ENCODE measurements around the gene PALLD. TPM values are rescaled to one million over a fixed set of nuclear protein-coding genes. Genes with fewer than 3 reads are reported as not detected.
A peak's percentile ranks its signal among the peaks of the same experiment; 100 is the strongest.
"Not testable (repeated sequence)": the region's sequence is repeated elsewhere in the genome, so short reads cannot be mapped to it uniquely, and the experiment has no call there.

The PALLD gene
- total RNA-seq, result 1,000 to 10,000 TPM in 3 of 10 donors, 100 to 1,000 TPM in 7; 588 to 1,537 (median 701) TPM
- 100 to 1,000 TPM; 169 to 484 TPM for polyA plus RNA-seq
- long read RNA-seq, donor 1, full-length matches to known transcripts, result 28 of 1,880 reads
- long read RNA-seq, donor 1, partial matches to known transcripts, result 942 of 1,880 reads
- long read RNA-seq, donor 1, other reads (novel, unspliced or antisense), result 910 of 1,880 reads
- long read RNA-seq, donor 2, full-length matches to known transcripts, result 26 of 1,796 reads
- long read RNA-seq, donor 2, partial matches to known transcripts, result 936 of 1,796 reads
- long read RNA-seq, donor 2, other reads (novel, unspliced or antisense), result 834 of 1,796 reads
- long read RNA-seq, donor 3, full-length matches to known transcripts, result 42 of 4,843 reads
- long read RNA-seq, donor 3, partial matches to known transcripts, result 2,743 of 4,843 reads
- long read RNA-seq, donor 3, other reads (novel, unspliced or antisense), result 2,058 of 4,843 reads

DNA sequence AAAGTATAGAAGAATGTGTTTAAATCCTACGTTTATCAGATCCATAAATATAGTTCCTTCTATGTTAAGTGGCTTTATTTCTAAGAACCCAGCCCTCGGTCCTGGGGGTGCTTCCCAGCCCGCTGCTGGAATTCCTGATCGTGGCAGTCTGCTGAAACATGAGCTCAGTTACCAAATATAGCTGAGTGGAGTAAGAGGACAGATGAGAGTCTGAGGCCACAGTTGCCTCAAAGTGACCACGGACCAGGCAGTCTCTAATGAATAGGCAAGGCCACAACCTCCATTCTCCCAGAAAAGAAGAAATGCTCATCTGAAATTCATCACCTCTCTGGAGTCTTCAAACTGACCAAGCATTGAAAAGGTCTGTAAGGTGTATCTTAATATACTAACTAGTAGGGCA lies at the start of gene PALLD:
Gene PALLD (plus strand): TSS at position 219 of the 400 bp plus-strand sequence.
- intact Hi-C loops (cut with DNase I), result loop anchor here in 1 of 10 donors (5.0 kb wide), 1 partner anchor 230 kb away; no protein-coding TSS in a partner anchor
- 22 to 26% methylated on average over 5 of the region's 5 CpGs for WGBS, 2 donors
- Histone ChIP-seq H3K4me3 (peak within 1 kb of the TSS; percentile 18 to 58 (median 40)), H3K27me3 (no peaks in the 10 kb centered on the region), H3K9me3 (no peaks in the 10 kb centered on the region), H3K4me1 (no peaks in the 10 kb centered on the region), H3K27ac (peak within 1 kb of the TSS; percentile 7 to 89 (median 78)), H3K36me3 (no peaks in the 10 kb centered on the region)
- peak; percentile 35 to 61 for DNase-seq
- ATAC-seq, result peak; percentile 89 to 96 (median 93)
- TF ChIP-seq, protein P1, sequence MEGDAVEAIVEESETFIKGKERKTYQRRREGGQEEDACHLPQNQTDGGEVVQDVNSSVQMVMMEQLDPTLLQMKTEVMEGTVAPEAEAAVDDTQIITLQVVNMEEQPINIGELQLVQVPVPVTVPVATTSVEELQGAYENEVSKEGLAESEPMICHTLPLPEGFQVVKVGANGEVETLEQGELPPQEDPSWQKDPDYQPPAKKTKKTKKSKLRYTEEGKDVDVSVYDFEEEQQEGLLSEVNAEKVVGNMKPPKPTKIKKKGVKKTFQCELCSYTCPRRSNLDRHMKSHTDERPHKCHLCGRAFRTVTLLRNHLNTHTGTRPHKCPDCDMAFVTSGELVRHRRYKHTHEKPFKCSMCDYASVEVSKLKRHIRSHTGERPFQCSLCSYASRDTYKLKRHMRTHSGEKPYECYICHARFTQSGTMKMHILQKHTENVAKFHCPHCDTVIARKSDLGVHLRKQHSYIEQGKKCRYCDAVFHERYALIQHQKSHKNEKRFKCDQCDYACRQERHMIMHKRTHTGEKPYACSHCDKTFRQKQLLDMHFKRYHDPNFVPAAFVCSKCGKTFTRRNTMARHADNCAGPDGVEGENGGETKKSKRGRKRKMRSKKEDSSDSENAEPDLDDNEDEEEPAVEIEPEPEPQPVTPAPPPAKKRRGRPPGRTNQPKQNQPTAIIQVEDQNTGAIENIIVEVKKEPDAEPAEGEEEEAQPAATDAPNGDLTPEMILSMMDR (IDR thresholded peaks at IDR 0.05), result no peak

GRCh38 chr4:168449063-168449462 lies 47.8 kb upstream of the PALLD start:
- intact Hi-C loops (cut with DNase I); H3K4me3 ChIP-seq; H3K9me3 ChIP-seq; H3K27me3 ChIP-seq; H3K27ac ChIP-seq; ATAC-seq; DNase-seq: not testable (repeated sequence)
- Histone ChIP-seq H3K36me3 (peaks cover 0 to 62% (median 0%) of the 10 kb centered on the region in 9 donors), H3K4me1 (peaks cover 0 to 27% (median 0%) of the 10 kb centered on the region in 9 donors)
- WGBS, 2 donors, result 95 to 96% methylated on average over 3 of the region's 3 CpGs

DNA sequence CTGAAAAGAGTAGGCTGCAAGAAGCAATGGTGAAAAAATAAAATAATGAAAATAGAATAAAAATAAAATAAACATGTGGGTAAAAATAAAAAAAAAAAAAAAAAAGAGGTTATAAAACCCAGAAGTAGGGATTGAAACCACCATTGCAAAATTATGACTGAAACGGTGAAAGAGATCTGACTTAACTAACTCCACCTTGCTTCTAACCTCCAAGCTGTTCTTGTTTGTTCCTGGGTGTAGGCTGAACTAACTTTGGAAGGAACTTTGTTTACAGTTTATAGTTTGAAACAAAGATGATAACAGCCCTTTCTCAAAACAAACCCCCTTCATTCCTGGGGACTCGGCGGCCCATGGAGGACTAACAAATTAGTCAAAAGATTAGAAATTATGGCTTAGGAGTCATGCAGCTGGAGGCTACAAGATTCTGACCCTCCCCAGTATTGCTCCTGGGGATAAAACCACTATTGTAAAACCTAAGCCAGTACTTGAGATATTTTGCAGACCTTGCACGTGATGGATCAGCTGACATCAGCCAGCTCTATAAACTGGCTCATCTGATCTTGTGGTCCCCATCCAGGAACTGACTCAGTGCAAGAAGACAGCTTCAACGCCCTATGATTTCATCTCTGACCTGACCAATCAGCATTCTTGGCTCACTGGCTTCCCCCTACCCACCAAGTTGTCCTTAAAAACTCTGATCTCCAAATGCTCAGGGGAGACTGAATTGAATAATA lies 47.0 kb upstream of the PALLD start:
- peaks cover 0 to 27% (median 0%) of the 10 kb centered on the region in 9 donors for H3K4me1 ChIP-seq
- no peak for DNase-seq
- H3K4me3 ChIP-seq, result no peak overlapping the region
- peaks cover 0 to 69% (median 0%) of the 10 kb centered on the region in 9 donors for H3K36me3 ChIP-seq
- TF ChIP-seq, protein P1 (IDR thresholded peaks at IDR 0.05), result no peak
- 73 to 78% methylated on average over 5 of the region's 5 CpGs for WGBS, 2 donors
- peak overlapping the region in 1 of 10 donors; percentile 41 for H3K27ac ChIP-seq
- intact Hi-C loops (cut with DNase I), result no loop called here
- ATAC-seq, result peak in 5 of 8 donors; percentile 24 to 80 (median 39)
- H3K9me3 ChIP-seq, result no peaks in the 10 kb centered on the region
- H3K27me3 ChIP-seq, result no peaks in the 10 kb centered on the region

DNA sequence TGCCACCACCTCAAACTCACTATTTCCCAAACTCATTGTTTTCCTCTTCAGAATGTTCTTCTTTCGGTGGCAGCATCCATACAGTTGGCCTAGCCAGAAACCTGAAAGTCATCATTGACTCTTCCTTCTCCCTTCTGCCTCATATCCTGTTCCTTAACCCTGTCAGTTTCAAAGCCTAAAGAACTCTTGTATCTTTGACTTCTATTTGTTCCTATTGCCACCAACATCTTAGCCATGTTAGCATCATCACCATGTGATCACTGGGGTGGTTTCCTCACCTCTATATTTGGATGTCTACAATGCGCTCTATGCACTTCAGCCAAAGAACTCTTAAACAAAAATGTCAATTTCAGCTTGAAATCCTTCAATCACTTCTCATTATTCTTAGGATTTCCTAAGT lies 45.5 kb upstream of the PALLD start:
- TF ChIP-seq, protein P1 (IDR thresholded peaks at IDR 0.05), result no peak
- 75 to 87% methylated on average over 2 of the region's 2 CpGs for WGBS, 2 donors
- ATAC-seq, result no peak
- H3K4me1 ChIP-seq, result peaks cover 0 to 27% (median 0%) of the 10 kb centered on the region in 9 donors
- no peaks in the 10 kb centered on the region for H3K27me3 ChIP-seq
- H3K36me3 ChIP-seq, result peaks cover 0 to 80% (median 9%) of the 10 kb centered on the region in 9 donors
- H3K27ac ChIP-seq, result peak overlapping the region in 1 of 10 donors; percentile 41
- H3K4me3 ChIP-seq, result no peak overlapping the region
- intact Hi-C loops (cut with DNase I), result no loop called here
- no peaks in the 10 kb centered on the region for H3K9me3 ChIP-seq
- DNase-seq, result no peak
